HEK293 (cell line): Measurements from ENCODE around the gene STRN3.

ENCODE experiments used
- BCL11A ChIP-seq: fragments of 450-650 bp; formaldehyde crosslinking; IDR thresholded peaks from 2 replicates; pipeline ENCODE4 v1.5.1; 2016; ENCODE audit warnings: low read depth, missing biosample characterization, missing genetic modification characterization
- BCL11B ChIP-seq: fragments of 450-650 bp; formaldehyde crosslinking; IDR thresholded peaks from 2 replicates; pipeline ENCODE4 v1.5.1; 2016; ENCODE audit warnings: low read depth, missing biosample characterization, missing genetic modification characterization
- GLI4 ChIP-seq: fragments of 450-650 bp; formaldehyde crosslinking; IDR thresholded peaks from 2 replicates; pipeline ENCODE4 v1.5.1; 2016; ENCODE audit warnings: missing biosample characterization, missing genetic modification characterization
- HOXC10 ChIP-seq: sonication (generic); formaldehyde crosslinking; IDR thresholded peaks from 2 replicates; pipeline ENCODE4 v1.8.1; 2023; ENCODE audit warnings: mild to moderate bottlenecking, missing genetic modification reagents
- KLF7 ChIP-seq: fragments of 450-650 bp; formaldehyde crosslinking; IDR thresholded peaks from 2 replicates; pipeline ENCODE4 v1.5.1; 2016; ENCODE audit warnings: missing biosample characterization, missing genetic modification characterization, borderline replicate concordance
- TRIM28 ChIP-seq: IDR thresholded peaks from 2 replicates; pipeline ENCODE4 v1.6.1; 2011; ENCODE audit warnings: low read length, control low read depth, borderline replicate concordance
- WT1 ChIP-seq: fragments of 450-650 bp; formaldehyde crosslinking; IDR thresholded peaks from 2 replicates; pipeline ENCODE4 v1.5.1; 2016; ENCODE audit warnings: missing biosample characterization, missing genetic modification characterization
- ZIC2 ChIP-seq: fragments of 450-650 bp; formaldehyde crosslinking; IDR thresholded peaks from 2 replicates; pipeline ENCODE4 v1.5.1; 2016; ENCODE audit warnings: missing biosample characterization, missing genetic modification characterization
- ZNF155 ChIP-seq: fragments of 450-650 bp; formaldehyde crosslinking; IDR thresholded peaks from 2 replicates; pipeline ENCODE4 v1.5.1; 2016; ENCODE audit warnings: missing biosample characterization, missing genetic modification characterization
- ZNF16 ChIP-seq: fragments of 450-650 bp; formaldehyde crosslinking; IDR thresholded peaks from 2 replicates; pipeline ENCODE4 v1.5.1; 2016; ENCODE audit warnings: low read depth, missing biosample characterization, missing genetic modification characterization
- ZNF184 ChIP-seq: fragments of 450-650 bp; IDR thresholded peaks from 2 replicates; pipeline ENCODE4 v1.5.1; 2018; ENCODE audit warnings: missing biosample characterization, mild to moderate bottlenecking, missing genetic modification characterization
- ZNF202 ChIP-seq: fragments of 450-650 bp; formaldehyde crosslinking; IDR thresholded peaks from 2 replicates; pipeline ENCODE4 v1.5.1; 2016; ENCODE audit warnings: missing biosample characterization, missing genetic modification characterization, borderline replicate concordance
- ZNF23 ChIP-seq: fragments of 450-650 bp; formaldehyde crosslinking; IDR thresholded peaks from 2 replicates; pipeline ENCODE4 v1.5.1; 2016; ENCODE audit warnings: missing biosample characterization, missing genetic modification characterization, borderline replicate concordance
- ZNF239 ChIP-seq: fragments of 450-650 bp; formaldehyde crosslinking; IDR thresholded peaks from 2 replicates; pipeline ENCODE4 v1.5.1; 2016; ENCODE audit warnings: missing biosample characterization, missing genetic modification characterization
- ZNF26 ChIP-seq: fragments of 450-650 bp; formaldehyde crosslinking; IDR thresholded peaks from 2 replicates; pipeline ENCODE4 v1.5.1; 2016; ENCODE audit warnings: missing biosample characterization, missing genetic modification characterization
- ZNF324 ChIP-seq: fragments of 450-650 bp; formaldehyde crosslinking; IDR thresholded peaks from 2 replicates; pipeline ENCODE4 v1.5.1; 2016; ENCODE audit warnings: missing biosample characterization, missing genetic modification characterization
- ZNF391 ChIP-seq: fragments of 450-650 bp; formaldehyde crosslinking; IDR thresholded peaks from 2 replicates; pipeline ENCODE4 v1.5.1; 2016; ENCODE audit warnings: low read depth, missing biosample characterization, missing genetic modification characterization, borderline replicate concordance
- ZNF423 ChIP-seq: fragments of 450-650 bp; formaldehyde crosslinking; IDR thresholded peaks from 2 replicates; pipeline ENCODE4 v1.5.1; 2016; ENCODE audit warnings: missing biosample characterization, missing genetic modification characterization
- ZNF426 ChIP-seq: fragments of 450-650 bp; formaldehyde crosslinking; IDR thresholded peaks from 2 replicates; pipeline ENCODE4 v1.5.1; 2017; ENCODE audit warnings: missing biosample characterization, missing genetic modification characterization, mild to moderate bottlenecking, inconsistent platforms, moderate library complexity
- ZNF433 ChIP-seq: fragments of 450-650 bp; formaldehyde crosslinking; IDR thresholded peaks from 2 replicates; pipeline ENCODE4 v1.5.1; 2016; ENCODE audit warnings: missing biosample characterization, missing genetic modification characterization, low read depth
- ZNF639 ChIP-seq: fragments of 450-650 bp; formaldehyde crosslinking; IDR thresholded peaks from 2 replicates; pipeline ENCODE4 v1.5.1; 2016; ENCODE audit warnings: missing biosample characterization, missing genetic modification characterization
- ZNF658 ChIP-seq: fragments of 450-650 bp; formaldehyde crosslinking; IDR thresholded peaks from 2 replicates; pipeline ENCODE4; 2016; ENCODE audit warnings: missing biosample characterization, missing genetic modification characterization
- ZNF747 ChIP-seq: fragments of 450-650 bp; formaldehyde crosslinking; IDR thresholded peaks from 2 replicates; pipeline ENCODE4 v1.5.1; 2016; ENCODE audit warnings: missing biosample characterization, missing genetic modification characterization
- ZNF768 ChIP-seq: fragments of 450-650 bp; formaldehyde crosslinking; IDR thresholded peaks from 2 replicates; pipeline ENCODE4 v1.5.1; 2018; ENCODE audit warnings: missing biosample characterization, mild to moderate bottlenecking, missing genetic modification characterization
- ZSCAN16 ChIP-seq: fragments of 450-650 bp; formaldehyde crosslinking; IDR thresholded peaks from 2 replicates; pipeline ENCODE4 v1.5.1; 2016; ENCODE audit warnings: missing biosample characterization, missing genetic modification characterization
- ZXDB ChIP-seq: fragments of 450-650 bp; formaldehyde crosslinking; IDR thresholded peaks from 2 replicates; pipeline ENCODE4 v1.5.1; 2016; ENCODE audit warnings: missing biosample characterization, missing genetic modification characterization
- TF ChIP-seq, protein P1 (sequence below): fragments of 450-650 bp; formaldehyde crosslinking; IDR thresholded peaks from 2 replicates; pipeline ENCODE4 v1.5.1; 2016; ENCODE audit warnings: missing biosample characterization, missing genetic modification characterization
- TF ChIP-seq, protein P2 (sequence below): fragments of 450-650 bp; formaldehyde crosslinking; IDR thresholded peaks from 2 replicates; pipeline ENCODE4 v1.5.0; 2017; ENCODE audit warnings: missing biosample characterization, missing genetic modification characterization, borderline replicate concordance

The STRN3 gene

DNA sequence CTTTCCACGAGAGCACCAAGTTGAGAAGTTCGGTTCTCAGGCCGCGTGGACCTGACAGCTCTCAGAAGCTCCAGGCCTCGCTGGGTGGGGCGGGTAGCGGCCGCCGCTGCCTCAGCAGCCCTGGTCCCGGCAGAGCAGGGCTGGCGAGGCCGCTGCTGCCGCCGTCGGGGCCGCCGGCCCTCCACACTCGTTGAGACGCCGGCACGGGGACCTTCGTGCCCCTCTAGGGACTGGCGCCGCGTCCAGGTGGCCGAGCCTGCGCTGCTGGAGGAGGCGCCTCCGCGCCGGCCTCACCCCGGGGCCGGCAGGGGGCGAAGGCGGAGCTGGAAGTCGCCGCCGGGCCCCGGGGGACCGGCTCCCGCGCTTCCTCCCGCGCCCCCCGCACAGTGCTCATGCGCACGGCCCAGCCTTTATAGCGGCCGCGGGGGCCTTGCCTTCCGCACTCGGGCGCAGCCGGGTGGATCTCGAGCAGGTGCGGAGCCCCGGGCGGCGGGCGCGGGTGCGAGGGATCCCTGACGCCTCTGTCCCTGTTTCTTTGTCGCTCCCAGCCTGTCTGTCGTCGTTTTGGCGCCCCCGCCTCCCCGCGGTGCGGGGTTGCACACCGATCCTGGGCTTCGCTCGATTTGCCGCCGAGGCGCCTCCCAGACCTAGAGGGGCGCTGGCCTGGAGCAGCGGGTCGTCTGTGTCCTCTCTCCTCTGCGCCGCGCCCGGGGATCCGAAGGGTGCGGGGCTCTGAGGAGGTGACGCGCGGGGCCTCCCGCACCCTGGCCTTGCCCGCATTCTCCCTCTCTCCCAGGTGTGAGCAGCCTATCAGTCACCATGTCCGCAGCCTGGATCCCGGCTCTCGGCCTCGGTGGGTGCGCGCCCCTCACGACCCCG is 151.8 kb downstream of the STRN3 start, which contains the start of gene COCH (continued):
- TF ChIP-seq, protein P1, sequence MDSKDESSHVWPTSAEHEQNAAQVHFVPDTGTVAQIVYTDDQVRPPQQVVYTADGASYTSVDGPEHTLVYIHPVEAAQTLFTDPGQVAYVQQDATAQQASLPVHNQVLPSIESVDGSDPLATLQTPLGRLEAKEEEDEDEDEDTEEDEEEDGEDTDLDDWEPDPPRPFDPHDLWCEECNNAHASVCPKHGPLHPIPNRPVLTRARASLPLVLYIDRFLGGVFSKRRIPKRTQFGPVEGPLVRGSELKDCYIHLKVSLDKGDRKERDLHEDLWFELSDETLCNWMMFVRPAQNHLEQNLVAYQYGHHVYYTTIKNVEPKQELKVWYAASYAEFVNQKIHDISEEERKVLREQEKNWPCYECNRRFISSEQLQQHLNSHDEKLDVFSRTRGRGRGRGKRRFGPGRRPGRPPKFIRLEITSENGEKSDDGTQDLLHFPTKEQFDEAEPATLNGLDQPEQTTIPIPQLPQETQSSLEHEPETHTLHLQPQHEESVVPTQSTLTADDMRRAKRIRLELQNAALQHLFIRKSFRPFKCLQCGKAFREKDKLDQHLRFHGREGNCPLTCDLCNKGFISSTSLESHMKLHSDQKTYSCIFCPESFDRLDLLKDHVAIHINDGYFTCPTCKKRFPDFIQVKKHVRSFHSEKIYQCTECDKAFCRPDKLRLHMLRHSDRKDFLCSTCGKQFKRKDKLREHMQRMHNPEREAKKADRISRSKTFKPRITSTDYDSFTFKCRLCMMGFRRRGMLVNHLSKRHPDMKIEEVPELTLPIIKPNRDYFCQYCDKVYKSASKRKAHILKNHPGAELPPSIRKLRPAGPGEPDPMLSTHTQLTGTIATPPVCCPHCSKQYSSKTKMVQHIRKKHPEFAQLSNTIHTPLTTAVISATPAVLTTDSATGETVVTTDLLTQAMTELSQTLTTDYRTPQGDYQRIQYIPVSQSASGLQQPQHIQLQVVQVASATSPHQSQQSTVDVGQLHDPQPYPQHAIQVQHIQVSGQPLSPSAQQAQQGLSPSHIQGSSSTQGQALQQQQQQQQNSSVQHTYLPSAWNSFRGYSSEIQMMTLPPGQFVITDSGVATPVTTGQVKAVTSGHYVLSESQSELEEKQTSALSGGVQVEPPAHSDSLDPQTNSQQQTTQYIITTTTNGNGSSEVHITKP (tag by site-specific recombination): peak; percentile 61
- TF ChIP-seq ZNF658 (no peak), BCL11A (no peak), ZNF324 (tag by site-specific recombination) (0 out of 2 replicates have a peak, but pooled peaks have one; percentile 15), ZNF239 (no peak), TRIM28 (no peak), ZNF26 (tag by site-specific recombination) (no peak), ZNF768 (no peak), ZNF426 (no peak), ZXDB (tag by site-specific recombination) (peak; percentile 53; the same call in 1 of the 2 replicates), ZNF16 (no peak), ZNF433 (tag by site-specific recombination) (no peak), ZIC2 (peak; percentile 71), ZNF155 (tag by site-specific recombination) (no peak), ZNF747 (no peak), ZNF423 (tag by site-specific recombination) (peak; percentile 70), ZNF23 (tag by site-specific recombination) (no peak), ZNF639 (tag by site-specific recombination) (no peak; the same call in 1 of the 2 replicates), GLI4 (tag by site-specific recombination) (no peak), ZNF391 (tag by site-specific recombination) (no peak; the same call in 1 of the 2 replicates), ZNF184 (tag by site-specific recombination) (0 out of 2 replicates have a peak, but pooled peaks have one; percentile 60), ZNF202 (tag by site-specific recombination) (no peak), HOXC10 (no peak), BCL11B (tag by site-specific recombination) (no peak), WT1 (tag by site-specific recombination) (0 out of 2 replicates have a peak, but pooled peaks have one; percentile 12), ZSCAN16 (no peak), KLF7 (tag by site-specific recombination) (peak; percentile 20; the same call in 1 of the 2 replicates)
- TF ChIP-seq, protein P2, sequence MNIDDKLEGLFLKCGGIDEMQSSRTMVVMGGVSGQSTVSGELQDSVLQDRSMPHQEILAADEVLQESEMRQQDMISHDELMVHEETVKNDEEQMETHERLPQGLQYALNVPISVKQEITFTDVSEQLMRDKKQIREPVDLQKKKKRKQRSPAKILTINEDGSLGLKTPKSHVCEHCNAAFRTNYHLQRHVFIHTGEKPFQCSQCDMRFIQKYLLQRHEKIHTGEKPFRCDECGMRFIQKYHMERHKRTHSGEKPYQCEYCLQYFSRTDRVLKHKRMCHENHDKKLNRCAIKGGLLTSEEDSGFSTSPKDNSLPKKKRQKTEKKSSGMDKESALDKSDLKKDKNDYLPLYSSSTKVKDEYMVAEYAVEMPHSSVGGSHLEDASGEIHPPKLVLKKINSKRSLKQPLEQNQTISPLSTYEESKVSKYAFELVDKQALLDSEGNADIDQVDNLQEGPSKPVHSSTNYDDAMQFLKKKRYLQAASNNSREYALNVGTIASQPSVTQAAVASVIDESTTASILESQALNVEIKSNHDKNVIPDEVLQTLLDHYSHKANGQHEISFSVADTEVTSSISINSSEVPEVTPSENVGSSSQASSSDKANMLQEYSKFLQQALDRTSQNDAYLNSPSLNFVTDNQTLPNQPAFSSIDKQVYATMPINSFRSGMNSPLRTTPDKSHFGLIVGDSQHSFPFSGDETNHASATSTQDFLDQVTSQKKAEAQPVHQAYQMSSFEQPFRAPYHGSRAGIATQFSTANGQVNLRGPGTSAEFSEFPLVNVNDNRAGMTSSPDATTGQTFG (tag by site-specific recombination): no peak
